GM19025 (cell line): ENCODE measurements around the gene GOLGA8M.
"Not testable (repeated sequence)": the region's sequence is repeated elsewhere in the genome, so short reads cannot be mapped to it uniquely, and the experiment has no call there.

Experiments used
- ATAC-seq: cut with Tn5 transposase; IDR thresholded peaks from one replicate; pipeline ENCODE4 v1.9.1; 2021; ENCODE audit warnings: mild to moderate bottlenecking, low read depth, moderate library complexity; ENCODE audit not compliant: unreplicated experiment

Gene GOLGA8M

GRCh38 chr15:28663717-28664116, 48.5 kb downstream of the GOLGA8M start:
- not testable (repeated sequence) for ATAC-seq

GRCh38 chr15:28660750-28661149, 51.5 kb downstream of the GOLGA8M start:
- not testable (repeated sequence) for ATAC-seq

- not testable (repeated sequence) for ATAC-seq
Observed at GRCh38 chr15:28656018-28656360, 56.2 kb downstream of the GOLGA8M start.

- not testable (repeated sequence) for ATAC-seq
Observed at GRCh38 chr15:28655329-28656017, 56.7 kb downstream of the GOLGA8M start.

GRCh38 chr15:28654194-28654593, 58.0 kb downstream of the GOLGA8M start:
- ATAC-seq: not testable (repeated sequence)

GRCh38 chr15:28652538-28652937, 59.7 kb downstream of the GOLGA8M start:
- ATAC-seq: not testable (repeated sequence)
